Midbrain (tissue), 1 donor: Measurements from ENCODE around the gene MOG.

Source experiments
- DNase-seq: peaks from one replicate; lab custom pipeline; 2025; lab: John Stamatoyannopoulos, UW

Gene MOG

DNA sequence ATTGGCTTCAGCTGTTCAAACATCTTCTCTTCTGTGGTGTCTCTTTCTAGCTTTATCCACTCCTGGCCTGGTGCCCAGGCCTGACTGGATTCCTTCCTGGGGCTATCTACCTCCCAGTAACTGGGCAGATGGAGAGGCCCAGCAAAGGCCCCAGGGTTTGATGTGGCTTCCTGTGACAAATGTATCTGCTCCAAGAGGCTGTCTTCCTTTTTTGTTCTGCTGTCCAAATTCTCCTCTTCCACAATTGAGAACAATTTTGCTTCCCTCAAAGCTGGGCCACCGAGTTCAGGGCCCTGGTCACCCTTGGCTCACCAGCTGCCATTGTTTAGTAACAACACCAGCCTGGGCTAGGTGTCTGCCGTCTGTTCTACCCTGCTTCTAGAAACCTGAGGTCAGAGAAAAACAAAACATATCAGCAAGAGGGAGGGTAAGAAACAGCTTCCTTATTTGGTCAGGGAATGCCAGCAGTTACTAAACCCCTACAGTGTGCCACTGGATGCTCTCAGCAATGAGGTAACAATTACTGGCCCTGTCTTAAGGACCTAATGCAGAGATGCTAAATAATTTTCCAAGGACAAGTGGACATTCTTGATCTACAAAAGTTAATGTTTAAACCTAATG, 20.2 kb downstream of the MOG start:
- no peak for DNase-seq

DNA sequence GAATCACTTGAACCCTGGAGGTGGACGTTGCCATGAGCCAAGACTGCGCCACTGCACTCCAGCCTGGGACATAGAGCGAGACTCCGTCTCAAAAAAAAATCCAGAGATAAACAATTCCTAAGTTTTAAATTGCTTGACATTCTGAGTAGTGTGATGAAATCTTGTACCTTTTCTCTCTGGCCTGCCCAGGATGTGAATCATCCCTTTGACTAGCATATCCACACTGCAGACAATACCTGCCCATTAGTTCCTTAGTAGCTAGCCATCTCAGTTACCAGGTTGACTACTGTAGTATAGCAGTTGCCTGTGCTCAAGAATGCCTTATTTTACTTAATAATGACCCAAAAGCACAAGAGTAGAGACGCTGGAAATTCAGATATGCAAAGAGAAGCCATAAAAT, 21.2 kb downstream of the MOG start:
- DNase-seq: no peak

DNA sequence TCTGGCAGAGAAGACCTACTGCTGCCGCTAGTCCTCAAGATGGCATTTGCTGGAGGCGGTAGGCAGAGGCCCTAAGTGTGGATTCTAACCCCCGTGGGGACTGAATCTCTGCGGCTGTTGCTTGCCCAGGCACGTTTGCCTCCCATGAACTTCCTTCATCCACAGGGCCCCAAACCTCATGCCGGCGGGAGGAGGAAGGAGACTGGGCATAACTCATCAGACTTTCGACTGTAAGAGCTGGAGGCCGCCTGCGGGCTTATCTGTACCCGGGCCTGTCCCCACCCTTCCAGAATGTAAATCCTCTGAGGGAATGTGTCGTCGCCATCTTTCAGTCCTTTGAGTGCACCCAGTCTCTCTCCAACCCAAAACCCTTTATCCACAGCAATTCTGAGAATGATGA, 23.1 kb downstream of the MOG start:
- no peak for DNase-seq

DNA sequence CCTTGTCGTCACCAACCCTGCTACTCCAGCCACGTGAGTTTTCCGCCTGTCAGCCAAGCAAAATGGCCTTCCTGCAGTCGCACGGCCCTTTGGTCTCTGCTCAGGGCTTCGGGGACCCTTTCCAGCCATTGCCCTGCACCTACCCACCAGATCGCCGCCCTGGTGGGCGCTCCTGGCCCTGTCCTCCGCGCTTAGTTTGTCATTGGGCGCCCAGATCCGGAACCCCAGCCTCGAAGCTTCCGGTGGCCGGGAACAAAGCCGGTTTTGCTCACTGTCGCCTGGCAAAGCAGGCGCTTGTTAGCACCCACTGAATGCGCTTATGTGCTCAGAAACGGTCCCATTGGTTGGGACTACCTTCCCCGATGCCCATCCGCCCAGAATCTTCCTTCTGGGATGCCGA, 23.5 kb downstream of the MOG start:
- no peak for DNase-seq

DNA sequence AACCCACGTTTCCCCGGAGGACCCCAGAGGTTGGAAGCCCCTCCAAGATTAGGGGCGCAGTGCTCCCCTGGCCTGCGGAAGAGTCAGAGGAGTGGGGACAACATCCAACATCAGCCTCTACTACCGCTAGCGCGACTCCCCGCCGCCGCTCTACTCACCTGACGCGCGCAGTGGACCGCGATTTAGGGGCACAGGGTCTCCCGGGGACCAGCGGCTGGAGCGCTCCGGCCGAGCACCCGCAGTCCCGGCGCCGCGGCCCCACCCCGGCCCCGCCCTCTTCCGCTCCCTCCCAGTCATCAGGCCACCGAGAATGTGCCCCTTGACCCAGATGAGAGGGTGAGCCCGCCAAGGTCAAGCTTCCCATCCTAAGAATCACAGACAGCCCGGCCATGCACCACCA, 24.0 kb downstream of the MOG start, which contains the start of gene ZFP57:
ZFP57 (minus strand) TSS at position 249 of the 400 bp plus-strand sequence. CDS start 4,149 bp downstream, outside the sequence.
- DNase-seq: no peak

DNA sequence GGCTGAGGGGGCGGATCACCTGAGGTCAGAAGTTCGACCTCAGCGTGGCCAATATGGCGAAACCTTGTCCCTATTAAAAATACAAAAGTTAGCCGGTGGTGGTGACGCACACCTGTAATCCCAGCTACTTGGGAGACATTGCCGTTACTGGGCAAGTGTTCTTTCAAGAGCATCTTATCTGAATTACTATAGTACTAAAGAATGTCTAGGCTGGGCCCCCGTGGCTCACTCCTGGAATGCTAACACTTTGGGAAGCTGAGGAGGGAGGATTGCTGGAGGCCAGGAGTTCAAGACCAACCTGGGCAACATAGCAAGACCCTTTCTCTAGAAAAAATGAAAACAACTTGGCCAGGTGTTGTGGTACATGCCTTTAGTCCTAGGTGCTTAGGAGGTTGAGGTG, 24.9 kb downstream of the MOG start:
- no peak for DNase-seq

DNA sequence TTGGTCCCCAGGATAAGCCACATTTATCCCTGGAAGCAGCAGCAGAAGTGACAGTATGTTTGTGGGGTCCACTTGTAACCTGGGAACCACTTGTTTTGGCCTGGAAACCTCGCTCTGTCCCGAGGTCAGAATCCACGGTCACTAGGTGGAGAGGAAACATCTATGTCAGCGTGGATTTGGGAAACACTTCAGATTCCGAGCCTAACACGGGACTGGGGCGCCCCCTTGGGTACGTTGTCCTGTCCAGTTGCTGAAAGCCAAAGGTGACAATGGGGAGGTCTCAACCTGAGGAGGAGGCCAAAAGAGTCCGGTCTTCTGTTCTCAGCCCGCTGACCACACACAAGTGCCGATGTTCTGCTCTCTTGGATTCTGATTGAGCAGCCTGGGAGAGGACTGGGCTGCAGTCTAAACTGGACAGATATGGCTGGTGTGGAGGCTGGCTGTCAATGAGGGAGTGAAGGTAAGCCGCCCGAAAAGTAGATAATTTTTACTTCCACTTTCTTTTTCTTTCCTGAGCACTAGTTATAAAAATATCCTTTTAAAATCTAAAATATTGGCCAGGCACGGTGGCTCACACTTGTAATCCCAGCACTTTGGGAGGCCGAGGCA, 28.9 kb downstream of the MOG start:
- DNase-seq: peak; percentile 32

DNA sequence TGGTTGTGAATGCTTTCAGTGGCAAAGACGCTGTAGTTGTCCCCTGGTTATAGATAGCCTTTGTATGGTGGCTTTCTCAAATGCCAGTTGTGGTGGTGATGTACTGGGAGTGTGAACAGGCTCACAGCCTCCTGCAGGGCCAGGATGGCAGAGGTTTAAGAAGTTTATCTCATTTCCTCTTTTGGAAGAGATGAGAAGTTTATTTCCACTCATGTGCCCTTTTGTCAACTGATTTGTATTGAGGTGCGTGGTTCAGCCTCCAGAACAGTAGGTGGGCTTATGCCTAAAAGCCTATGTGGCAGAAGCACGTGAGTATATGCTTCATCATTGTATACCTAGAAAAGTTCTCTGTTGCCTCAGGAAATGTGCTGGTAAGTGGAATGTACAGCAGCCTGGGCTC, 37.7 kb downstream of the MOG start:
- no peak for DNase-seq

DNA sequence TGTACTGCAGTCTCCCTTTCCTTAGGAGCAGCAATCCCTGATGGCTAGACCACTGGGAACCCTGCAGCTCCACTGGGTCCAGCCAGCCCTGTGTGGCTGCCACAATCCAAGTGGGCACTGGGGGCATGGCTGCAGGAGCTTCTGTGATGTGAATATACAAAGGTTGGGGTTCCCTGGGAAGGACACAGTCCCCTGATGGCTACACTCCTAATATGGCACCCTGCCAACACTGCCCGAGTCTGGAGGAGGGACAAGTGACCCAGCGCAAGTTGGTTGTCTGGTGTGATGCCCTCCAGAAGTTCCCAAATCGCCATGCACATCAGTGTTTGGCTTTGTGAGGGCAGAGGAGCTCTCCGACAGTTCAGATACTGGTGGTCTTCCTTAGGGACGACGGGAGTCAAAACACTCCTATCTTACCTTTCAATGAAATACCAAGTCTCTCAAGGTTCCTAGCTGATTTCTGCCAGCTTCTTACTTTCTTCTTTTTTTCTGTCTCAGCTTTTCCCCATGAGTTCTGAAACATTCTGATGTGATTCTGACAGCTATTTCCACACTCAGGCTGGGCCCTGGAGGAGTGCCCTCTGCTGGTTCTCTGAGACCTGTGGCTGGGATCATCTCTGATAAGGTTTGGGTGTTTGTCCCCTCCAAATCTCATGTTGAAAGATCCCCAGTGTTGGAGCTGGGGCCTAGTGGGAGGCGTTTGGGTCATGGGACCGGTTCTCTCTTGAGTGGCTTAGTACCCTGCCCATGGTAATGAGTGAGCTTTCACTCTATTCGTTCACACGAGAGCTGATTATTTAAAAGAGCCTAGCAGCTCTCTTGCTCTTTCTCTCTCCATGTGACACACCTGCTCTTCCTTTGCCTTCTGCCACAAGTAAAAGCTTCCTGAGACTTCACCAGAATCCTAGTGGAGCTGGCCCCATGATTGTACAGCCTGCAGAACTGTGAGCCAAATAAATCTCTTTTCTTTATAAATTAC, 39.5 kb downstream of the MOG start:
- peak; percentile 4 for DNase-seq

DNA sequence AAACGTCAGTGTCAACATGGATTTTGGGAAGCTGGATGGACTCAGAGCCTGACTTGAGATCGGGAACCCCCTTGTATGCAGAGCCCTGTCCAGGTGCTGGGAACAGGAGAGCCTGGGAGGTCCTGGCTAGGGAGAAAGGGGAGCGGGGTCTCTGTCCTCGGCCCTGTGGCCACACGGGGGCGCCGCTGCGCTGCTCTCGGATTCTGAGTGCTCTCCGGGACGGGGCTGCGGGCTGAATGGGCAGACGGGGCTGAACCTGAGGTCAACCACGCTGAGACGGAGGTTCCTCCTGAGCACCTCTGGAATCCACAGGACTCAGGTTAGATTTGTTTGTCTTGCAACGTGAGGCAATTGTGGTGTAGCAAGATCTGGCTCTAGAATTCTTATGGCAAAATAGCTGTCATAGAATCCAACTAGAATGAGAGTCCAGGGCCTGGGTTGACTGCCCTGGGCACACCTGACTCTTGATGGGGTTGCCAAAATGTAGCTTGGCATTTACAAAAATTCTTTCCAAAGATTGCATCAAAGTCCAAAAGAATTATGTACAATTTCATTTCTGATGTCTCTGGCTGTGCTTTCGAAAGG, 45.7 kb downstream of the MOG start:
- DNase-seq: no peak

DNA sequence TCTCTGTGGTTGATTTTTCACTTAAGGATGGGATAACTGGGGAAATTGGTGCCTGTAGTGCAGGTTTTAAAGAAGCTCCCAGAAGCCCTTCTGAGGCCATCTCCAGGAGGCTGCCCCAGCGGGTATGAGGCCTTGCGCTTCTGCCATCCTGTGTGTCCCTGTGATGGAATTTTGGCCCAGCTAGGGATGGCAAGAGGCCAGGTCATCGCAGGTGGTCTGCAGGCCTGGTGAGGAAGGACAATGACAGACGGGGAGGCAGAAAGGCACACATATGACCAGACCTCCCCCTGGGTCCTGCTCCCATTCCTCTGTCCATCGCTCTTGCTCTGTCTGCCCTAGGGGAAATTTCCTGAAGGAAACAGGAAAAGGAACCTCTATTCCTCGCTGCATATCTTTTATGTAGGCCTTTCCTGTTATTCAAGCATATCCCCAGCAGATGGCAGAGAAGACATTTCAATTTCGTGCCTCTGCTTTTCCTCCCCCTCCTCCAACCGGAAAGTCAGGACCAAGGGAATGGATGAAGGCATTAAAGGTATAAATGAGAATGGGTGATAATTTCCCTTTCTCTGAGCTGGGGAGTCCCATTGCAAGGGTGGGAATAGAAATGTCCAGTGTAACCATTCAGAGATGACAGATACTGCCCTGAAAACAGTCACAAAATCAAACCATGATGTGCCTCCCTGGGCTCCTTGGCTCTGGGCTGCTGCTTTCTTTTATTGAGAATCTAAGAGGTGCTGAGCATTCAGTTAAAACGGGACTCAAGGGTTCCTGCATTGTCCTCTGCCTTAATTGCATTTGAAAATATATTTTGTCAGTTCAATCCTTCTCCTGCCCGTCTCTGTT, 48.7 kb downstream of the MOG start:
- DNase-seq: peak; percentile 60

DNA sequence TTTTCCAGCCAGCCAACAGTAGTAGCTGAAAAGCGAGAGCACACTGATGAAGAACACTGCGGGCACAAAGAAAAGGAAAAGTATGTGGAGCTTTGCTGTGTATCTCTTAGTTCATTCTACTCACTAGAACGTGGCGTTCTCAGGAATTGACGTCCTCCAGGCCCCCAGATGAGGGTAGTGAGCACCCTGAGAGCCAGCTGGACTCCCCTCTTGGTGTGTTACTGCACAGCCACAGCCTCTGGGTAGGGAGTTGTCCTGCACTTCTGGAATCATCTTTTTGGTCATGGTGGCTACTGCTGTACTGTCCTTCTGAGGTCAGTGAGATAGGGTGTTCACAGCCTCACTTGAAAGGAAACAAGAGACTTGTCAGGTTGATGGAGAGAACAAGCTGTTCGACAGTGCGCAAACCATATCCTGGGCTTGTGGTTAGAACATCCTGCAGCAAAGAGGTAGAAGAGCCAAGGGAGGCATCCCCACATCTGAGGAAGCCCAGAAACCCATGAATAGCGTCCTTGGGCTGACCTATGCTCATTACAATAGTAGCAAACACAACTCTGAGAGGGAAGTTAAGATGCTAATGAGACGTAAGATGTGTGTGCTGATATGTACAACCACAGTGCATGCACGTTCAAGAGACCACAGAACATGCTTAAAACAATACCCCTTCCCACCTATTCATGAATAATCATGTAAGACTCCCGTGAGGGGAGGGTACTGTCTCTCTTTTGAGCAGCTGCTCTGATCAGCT, 51.7 kb downstream of the MOG start:
- no peak for DNase-seq

DNA sequence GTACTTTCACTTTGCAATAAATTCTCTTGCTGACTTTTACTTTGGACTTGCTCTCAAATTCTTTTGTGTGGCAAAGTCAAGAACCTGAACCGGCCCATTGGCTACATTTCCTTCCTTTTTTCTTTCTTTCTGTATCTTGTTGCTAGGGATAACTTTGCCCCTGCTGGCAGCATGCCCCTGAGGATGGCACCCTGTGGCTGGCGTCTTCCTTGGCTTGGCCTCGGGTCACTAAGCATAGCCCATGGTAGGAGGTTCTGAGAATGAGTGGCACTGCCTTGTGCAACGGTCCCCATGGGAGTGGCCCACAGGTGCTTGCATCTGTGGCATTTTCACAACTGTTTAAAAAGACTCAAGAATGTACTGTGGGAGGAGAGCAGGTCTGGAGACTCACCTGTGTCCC, 52.3 kb downstream of the MOG start:
- no peak for DNase-seq

DNA sequence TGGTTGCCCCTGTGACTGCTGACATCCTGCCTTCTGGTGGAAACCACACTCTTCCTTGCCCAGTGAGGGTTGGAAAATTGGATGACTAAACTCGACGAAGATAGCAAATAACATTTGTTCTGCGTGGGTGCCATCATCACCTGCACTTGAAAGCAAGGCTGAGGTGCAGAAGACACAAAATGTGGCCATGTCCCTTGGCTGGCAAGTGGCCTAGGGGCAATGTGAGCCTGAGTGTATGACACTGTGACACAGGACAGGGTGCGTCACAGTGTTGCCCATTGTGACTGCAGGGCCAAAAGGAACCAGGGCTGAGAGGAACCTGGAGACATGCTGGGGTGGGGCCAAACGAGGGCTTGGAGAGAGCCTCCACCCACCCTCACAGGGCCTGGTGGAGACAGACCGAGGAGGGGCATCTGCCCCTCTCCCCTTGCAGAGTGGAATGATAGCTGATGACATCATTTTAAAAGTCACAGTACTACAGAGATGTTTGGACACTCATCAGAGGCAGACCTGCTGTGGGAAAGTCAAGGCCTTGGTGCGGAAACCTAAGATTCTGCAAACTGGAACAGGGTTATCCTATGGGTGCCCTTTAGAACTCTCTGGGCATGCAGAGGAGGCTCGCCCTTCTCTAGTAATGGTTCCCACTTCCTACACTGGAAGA, 53.5 kb downstream of the MOG start:
- DNase-seq: no peak

DNA sequence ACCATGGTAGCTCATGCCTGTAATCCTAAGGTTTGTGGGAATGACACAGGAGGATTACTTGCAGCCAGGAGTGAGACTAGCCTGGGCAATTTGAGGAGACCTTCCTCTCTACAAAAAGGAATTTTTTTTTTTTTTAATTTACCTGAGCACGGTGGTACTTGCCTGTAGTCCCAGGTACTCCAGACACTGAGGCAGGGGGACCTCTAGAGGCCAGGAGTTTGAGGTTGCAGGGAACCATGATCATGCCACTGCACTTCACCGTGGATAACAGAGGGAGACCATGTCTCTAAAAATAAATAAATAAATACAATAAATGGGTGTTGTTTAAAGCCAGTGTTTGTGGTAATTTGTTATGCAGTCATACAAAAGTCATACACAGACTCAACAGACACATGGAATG, 64.0 kb downstream of the MOG start:
- no peak for DNase-seq
